Dedifferentiated amniotic fluid mesenchymal stem cell (primary cell): ENCODE measurements around the gene CCL26.

Experiments used
- DNase-seq: peaks from one replicate; pipeline ENCODE4 v3.0.0-alpha.2; 2016; ENCODE audit errors: extremely low spot score

CCL26 gene

DNA sequence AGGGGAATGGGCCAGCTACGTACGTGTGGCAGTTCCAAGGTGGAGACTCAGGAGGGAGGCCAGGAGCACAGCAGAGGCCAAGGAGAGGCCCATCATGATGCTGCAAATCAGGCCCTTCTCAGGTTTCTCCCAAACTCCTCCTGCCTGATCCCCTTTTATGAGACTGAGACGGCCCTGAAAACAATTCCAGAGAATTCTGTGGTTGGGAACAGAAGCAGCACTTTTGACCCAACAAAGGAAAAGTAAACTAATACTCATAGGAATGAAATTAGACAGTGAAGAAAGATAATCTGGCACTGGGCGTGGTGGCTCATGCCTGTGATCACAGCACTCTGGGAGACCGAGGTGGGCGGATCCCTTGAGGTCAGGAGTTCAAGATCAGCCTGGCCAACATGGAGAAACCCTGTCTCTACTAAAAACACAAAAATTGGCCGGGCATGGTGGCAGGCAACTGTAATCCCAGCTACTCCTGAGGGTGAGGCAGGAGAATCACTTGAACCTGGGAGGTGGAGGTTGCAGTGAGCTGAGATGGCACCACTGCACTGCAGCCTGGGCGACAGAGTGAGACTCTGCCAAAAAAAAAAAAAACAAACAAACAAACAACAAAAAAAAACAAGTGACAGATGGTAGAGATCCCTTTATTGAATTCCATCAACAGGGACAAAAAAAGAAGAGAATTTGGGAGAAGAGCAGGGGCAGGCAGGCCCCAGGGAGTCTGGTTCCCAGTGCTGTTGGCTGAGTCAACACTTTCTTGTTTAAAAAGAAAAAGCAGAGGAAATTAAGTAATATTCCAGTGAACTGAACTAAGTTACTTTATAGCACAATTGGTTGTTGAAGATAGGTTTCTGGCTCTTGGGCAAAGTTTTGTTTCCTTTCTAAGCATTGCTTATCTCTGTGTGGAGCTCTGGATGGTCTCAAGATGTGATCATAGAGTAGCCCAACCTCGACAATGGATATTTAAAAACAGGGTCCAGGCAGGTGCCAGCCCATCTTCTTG is at the start of gene CCL26:
Gene CCL26 (minus strand): TSS at position 131 of the 997 bp plus-strand sequence. CDS start 35 bp downstream, at position 96.
- DNase-seq = no peak

DNA sequence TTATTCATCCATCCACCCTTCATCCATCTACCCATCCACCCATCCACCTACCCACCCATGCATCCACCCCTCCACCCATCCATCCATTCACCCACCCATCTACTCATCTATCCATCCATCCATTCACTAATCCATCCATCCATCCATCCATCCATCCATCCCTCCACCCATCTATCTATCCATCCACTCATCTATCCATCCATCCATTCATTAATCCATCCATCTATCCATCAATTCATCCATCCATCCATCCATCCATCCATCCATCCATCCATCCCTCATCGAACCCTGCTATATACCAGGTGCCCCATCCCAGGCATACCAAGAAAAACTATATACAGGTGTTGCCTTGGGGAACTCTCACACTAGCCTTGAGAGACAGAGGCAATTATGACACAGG is 48.7 kb upstream of the CCL26 start:
- DNase-seq = no peak

- no peak for DNase-seq
These were observed 47.7 kb upstream of the CCL26 start for GRCh38 chr7:75819711-75820110.

- no peak for DNase-seq
These were observed 46.5 kb upstream of the CCL26 start for GRCh38 chr7:75818472-75818871.

GRCh38 chr7:75817116-75817515 is 45.1 kb upstream of the CCL26 start:
- no peak for DNase-seq

GRCh38 chr7:75815418-75816064 is 43.5 kb upstream of the CCL26 start:
- DNase-seq = no peak

- DNase-seq = no peak
These were observed 42.5 kb upstream of the CCL26 start for GRCh38 chr7:75814407-75814947.

DNA sequence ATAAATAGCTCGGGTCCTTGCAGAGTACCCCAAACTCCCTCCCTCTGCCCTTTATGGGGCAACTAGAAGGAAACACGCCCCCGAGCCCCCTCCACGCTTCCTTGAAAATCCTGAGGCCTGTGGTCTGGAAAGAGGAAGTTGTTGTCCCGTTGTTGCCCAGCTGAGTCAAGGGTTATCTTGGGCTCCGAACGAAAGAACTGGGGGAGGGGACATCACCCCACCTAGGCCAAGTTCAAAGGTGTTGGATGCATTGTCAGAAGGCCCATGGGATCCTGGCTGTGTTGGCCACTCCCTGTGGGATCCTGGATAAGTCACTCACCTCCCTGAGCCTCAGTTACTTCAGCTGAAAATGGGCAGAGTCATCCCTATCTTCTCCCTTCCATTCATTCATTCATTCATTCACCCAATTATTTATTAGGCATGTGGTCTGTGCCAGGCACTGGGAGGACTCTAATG is 41.8 kb upstream of the CCL26 start, which contains the start of gene CCL24:
Gene CCL24 (minus strand): TSS at position 26 of the 456 bp plus-strand sequence. CDS start 91 bp downstream, outside the sequence.
- no peak for DNase-seq

DNA sequence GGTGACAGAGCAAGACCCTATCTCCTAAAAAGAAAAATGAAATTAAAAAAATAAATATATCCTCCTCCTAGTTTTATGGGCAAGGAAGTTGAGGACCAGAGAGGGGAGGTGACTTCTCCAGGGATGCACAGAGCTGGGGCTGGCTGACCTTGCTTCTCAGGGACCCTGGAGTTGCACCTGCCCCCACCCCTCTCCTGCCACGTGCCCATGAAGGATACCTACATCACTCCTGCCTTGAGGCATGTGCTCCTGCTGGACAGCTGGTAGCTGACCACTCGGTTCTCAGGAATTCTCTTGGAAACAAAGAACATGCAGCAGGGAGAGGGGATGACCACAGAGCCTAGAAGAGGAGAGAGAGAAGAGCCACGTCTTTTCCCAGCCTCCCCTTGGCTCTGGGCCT is 41.1 kb upstream of the CCL26 start:
- DNase-seq = no peak

- no peak for DNase-seq
These were observed 40.1 kb upstream of the CCL26 start for GRCh38 chr7:75811894-75812678.

- DNase-seq = no peak
These were observed 37.4 kb upstream of the CCL26 start for GRCh38 chr7:75809396-75809795.

- DNase-seq = no peak
These were observed 36.1 kb upstream of the CCL26 start for GRCh38 chr7:75808106-75808505.

- no peak for DNase-seq
These were observed 35.4 kb upstream of the CCL26 start for GRCh38 chr7:75807452-75807851.

GRCh38 chr7:75806560-75807307 is 34.7 kb upstream of the CCL26 start:
- DNase-seq = no peak

DNA sequence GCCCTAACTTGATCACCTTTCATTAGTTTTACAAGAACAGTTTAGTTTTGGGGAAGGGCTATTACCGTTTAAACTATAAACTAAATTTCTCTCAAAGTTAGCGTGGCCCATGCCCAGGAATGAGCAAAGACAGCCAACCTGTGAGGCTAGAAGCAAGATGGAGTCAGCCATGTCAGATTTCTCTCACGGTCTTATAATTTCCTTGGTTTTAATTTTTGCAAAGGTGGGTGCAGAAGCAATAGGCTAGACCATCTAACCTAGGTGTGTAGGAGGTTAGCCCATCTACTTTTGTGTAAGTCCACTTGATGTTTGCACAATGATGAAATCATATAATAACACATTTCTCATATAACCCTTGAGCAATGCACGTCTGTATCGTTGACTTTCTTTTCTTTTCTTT is 32.7 kb upstream of the CCL26 start:
- DNase-seq = no peak

- no peak for DNase-seq
These were observed 32.0 kb upstream of the CCL26 start for GRCh38 chr7:75804004-75804403.

DNA sequence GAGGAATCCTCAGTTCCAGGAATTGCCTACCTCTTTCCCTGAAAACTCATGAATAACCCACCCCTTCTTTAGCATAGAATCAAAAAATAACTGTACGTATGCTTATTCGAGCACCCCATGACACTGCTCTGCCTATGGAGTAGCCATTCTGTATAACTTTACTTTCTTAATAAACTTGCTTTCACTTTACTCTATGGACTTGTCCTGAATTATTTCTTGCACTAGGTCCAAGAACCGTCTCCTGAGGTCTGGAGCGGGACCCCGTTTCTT is 30.5 kb upstream of the CCL26 start:
- no peak for DNase-seq

DNA sequence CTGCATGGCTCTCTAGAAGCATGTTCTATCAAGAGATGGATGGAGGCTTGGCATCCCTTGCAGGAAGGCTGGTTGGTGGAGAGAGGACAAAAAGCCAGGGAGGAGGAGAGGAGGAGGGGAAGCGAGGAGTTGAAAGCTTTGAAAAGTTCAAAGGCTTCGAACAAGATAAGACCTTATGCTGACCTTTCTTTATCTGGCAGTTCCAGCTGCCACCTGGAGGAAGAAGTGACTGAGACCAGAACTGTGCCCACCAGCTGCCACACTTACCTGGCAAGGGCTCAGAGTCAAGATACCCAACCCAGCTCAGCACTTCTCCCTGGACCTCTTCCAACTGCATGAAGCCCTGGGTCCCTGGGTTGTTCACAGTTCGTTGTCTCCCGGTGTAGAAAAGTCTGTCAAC is 26.8 kb upstream of the CCL26 start:
- DNase-seq = no peak

DNA sequence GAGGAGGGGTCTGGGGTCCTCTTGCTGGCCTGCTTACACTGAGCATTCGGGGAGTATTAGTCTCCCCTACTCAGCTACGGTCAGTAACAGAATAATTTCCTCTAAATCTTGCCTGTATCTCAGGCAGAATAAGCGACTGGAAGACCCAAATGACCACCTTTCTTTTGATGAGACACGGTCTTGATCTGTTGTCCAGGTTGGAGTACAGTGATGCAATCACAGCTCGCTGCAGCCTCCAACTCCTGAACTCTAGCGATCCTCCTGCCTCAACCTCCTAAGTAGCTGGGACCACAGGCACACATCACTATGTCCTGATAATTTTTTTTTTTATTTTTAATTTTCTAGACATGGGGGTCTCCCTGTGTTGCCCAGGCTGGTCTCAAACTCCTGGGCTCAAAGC is 24.4 kb upstream of the CCL26 start:
- no peak for DNase-seq

DNA sequence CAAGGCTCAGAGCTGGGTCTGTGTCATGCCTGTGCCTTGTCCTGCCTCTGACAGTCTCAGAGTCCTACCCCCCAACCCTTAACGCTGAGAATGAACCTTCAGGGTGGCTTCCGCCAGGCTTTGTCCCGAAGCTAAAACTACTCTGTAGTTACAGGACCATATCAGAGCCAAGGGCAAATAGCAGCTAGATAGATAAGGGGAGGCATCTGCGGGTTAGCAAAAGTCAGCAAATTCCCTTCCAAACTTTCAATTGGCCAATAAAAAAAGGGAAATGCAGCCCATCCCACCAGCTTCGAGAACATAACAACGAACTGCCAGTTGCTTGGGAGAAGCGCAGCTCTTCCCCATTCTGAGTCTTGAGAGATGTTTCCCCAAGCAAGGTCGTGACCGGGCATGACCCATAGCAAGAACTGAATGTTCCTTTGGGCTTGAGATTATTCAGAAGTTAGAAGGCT is 23.8 kb upstream of the CCL26 start:
- DNase-seq = no peak

- DNase-seq = no peak
These were observed 21.7 kb upstream of the CCL26 start for GRCh38 chr7:75793676-75794075.
